22Rv1 (cell line): ENCODE data around the gene HS3ST3A1.

ENCODE experiments used
- H3K27ac ChIP-seq: fragments of 450-650 bp; 2 replicates; pipeline ENCODE4 v1.5.1; 2017
- ZFX ChIP-seq: fragments of 450-650 bp; IDR thresholded peaks from 2 replicates; pipeline ENCODE4 v1.6.1; 2017; ENCODE audit warnings: antibody characterized with exemption, borderline replicate concordance
- TF ChIP-seq, protein P1 (sequence below): fragments of 450-650 bp; IDR thresholded peaks from 2 replicates; pipeline ENCODE4 v1.5.1; 2017; ENCODE audit warnings: mild to moderate bottlenecking

The HS3ST3A1 gene

DNA sequence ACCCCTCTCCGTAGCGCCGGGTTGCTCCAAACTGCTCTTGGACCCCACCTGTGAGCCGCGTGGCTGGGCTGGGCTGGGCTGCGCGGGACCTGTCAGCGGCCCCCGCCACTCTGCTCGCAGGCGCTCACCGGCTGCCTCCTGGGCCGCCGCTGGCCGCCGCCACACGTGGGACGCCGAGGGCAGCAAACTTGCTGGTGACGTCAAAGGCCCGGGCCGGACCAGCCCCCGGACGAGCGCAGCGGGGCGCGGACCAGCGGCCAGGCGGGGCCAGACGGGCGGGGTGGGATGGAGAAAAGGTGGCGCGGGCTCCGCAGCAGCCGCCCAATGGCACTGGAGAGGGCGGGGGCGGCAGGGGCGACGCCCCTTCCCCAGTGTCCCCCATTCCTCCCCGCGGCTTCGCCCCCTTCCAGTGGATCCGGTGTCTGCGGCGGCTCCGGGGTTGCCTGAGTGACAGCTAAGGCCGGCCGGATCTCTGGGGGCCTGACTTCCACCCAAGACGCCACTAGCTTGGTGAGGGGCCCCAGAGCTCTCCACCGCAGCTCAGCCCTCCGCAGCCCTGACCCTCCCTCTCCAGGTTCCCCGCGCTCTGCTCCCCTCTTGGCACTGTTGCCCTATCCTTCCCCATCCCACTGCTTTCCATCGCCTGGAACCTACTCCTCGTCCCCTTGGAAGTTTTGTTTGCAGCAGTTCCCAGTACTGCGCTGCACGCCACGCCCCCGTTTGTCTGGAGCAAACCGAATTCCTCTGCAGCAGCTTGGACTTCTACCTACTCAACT is at the start of gene HS3ST3A1:
Gene HS3ST3A1, minus strand, starts transcription at position 154 of the 776 bp plus-strand sequence. CDS start 800 bp downstream, outside the sequence.
- H3K27ac ChIP-seq, result no peak within 1 kb of the TSS
- TF ChIP-seq, protein P1, sequence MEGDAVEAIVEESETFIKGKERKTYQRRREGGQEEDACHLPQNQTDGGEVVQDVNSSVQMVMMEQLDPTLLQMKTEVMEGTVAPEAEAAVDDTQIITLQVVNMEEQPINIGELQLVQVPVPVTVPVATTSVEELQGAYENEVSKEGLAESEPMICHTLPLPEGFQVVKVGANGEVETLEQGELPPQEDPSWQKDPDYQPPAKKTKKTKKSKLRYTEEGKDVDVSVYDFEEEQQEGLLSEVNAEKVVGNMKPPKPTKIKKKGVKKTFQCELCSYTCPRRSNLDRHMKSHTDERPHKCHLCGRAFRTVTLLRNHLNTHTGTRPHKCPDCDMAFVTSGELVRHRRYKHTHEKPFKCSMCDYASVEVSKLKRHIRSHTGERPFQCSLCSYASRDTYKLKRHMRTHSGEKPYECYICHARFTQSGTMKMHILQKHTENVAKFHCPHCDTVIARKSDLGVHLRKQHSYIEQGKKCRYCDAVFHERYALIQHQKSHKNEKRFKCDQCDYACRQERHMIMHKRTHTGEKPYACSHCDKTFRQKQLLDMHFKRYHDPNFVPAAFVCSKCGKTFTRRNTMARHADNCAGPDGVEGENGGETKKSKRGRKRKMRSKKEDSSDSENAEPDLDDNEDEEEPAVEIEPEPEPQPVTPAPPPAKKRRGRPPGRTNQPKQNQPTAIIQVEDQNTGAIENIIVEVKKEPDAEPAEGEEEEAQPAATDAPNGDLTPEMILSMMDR, result no peak
- no peak for TF ChIP-seq ZFX

DNA sequence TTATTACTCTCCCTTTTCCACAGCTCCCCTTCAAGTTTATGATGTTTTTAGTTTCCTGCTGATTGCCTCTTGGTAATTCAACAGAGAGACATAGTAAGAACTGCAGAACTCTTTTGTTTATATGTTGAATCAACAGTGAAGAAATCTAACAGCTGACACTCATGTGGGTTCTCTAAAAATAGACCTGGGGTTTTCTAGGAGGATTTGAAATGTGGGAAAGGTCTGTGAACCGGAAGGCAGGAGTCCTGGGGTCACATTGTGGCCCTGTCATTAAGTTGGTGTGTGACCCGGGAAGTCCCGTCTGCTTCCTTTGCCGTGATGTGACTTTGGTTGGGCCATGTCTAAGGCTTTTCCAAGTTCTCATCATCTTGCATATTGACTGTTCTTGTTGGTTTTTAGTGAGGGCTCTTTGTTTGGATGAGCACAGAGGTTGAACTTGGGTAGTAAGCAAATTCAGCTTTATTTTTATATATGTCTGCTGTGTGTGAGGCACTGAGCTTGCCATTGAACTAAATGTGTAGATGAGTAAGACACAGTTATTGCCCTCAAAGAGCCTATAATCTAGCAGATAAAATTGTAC is 48.5 kb upstream of the HS3ST3A1 start:
- no peak for TF ChIP-seq ZFX
- TF ChIP-seq, protein P1, result no peak
- H3K27ac ChIP-seq, result no peak overlapping the region

DNA sequence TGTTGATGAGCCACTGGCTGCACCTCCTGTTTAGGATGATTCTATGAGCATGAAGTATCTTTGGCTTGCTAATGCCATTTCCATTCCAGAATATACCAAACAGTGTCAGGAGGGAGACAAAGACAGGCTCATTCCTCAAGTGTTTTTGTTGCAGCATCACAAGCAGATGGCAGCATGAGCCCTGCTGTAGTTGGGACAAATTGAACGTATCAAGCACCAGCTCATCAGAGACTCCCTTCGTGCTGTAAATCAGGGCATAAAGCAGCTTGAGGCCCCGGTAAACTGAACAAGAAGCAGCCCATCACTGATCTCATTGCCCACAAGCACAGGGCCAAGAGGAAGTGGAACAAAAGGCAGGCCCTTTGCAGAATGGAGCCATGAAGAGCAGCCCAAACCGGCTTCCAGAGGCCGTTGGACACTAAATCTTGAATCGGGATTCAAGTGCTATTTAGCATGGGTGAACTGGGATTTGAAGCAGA is 45.9 kb upstream of the HS3ST3A1 start:
- TF ChIP-seq, protein P1, result no peak
- TF ChIP-seq ZFX, result no peak
- no peak overlapping the region for H3K27ac ChIP-seq

DNA sequence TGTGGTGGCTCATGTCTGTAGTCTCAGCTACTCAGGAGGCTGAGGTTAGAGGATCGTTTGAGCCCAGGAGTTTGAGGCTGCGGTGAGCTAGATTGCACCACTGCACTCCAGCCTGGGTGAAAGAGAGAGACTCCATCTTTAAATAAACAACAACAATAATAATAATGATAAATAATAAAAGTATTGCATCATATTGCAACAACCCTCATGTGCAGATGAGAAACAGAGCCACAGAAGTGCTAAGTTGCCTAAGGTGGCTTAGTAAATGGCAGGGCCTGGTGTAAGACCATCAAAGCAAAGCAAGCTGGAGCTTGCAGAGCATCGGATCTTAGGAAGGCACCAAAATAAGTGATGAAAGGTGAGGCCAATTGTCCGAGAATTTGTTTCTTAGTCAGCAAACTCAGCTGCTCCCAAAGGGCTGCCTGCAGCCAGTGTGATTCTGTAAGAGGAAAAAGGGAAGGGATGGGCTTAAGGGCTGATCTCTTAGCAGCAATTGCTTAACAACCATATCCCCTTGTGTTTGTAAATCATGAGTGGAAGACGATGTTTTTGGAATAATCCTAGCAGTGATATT is 45.3 kb upstream of the HS3ST3A1 start:
- no peak for TF ChIP-seq ZFX
- no peak overlapping the region for H3K27ac ChIP-seq

DNA sequence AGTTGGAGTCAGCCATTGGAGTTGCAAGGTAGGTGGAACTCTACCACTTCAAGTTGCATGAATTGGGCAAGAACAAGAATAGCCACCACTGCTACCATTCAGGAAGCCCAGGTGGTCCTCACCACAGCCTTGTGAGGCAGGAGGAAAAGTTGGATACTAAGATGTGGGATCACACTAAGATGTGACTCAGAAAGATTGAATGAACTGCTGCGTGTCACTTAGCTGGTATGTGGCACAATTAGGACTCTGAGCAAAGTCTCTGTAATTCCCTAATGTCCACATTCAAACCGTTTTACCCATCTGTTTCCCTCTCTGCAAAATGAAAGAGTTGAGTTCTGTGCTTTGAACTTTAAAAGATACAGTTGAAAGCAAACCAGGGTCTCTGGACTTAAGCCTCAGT is 44.7 kb upstream of the HS3ST3A1 start:
- TF ChIP-seq, protein P1, result no peak
- TF ChIP-seq ZFX, result no peak
- no peak overlapping the region for H3K27ac ChIP-seq

DNA sequence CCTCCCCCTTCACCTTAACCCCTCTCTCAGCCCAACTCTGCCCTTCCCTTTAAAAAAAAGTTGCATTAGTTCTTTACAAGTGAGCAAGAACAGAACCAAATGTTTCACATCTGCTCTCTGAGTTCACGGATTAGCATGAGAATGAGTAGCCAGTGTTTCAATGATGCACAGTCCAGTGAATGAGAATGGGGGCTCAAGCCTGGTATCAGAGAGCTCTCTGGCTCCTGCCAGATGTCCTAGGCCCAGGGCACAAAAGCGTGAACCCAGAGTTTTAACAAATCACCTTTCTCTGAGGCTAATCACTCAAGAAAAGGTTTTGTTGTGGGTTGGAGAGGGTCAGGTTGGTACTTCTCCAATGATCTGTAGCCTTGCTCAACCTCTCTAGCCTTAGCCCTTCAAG is 41.5 kb upstream of the HS3ST3A1 start:
- H3K27ac ChIP-seq, result no peak overlapping the region
- TF ChIP-seq, protein P1, result no peak
- TF ChIP-seq ZFX, result no peak

DNA sequence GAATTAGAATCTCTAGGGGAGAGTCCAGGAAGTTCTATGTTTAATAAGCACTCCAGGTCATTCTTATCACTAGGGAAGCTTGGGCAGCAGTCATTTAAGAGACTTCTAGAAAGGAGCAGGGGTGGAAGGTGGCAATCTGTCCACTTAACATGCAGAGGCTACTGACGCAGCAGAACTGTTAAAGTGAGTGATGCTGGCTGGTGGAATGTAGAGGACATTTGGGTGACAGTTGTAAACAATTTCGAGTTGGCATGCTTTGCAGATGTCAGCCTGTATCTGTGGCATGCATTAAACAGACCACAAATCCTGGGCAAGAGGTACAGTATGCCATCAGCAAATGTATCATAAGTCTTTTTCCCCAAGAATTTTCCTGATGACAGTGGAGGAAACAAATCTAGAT is 40.5 kb upstream of the HS3ST3A1 start:
- H3K27ac ChIP-seq, result no peak overlapping the region
- no peak for TF ChIP-seq ZFX
- TF ChIP-seq, protein P1, result no peak
